Measurements from ENCODE around the gene KCND2.
"Not testable (repeated sequence)": the region's sequence is repeated elsewhere in the genome, so short reads cannot be mapped to it uniquely, and the experiment has no call there.

Gene KCND2

DNA sequence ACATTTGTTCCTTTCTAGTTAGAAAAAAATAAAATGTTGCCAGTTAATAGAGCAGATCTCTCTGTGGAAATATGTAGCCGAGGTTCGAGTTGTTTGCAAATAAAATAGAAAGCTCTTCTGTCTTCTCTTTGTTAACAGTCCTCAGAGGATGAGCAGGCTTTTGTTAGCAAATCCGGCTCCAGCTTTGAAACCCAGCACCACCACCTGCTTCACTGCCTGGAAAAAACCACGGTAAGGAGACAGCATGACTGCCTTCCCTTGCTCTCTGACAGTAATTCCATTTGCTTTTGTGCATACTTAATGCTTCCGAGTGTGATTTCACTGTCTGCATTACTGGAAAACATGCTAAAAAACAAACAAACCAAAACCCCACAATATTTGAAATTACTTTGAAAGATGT lies 469.4 kb downstream of the KCND2 start:
- H3K4me3 ChIP-seq (ENCODE audit: low read depth, low read length) = no peak overlapping the region
- TF ChIP-seq, protein P1, sequence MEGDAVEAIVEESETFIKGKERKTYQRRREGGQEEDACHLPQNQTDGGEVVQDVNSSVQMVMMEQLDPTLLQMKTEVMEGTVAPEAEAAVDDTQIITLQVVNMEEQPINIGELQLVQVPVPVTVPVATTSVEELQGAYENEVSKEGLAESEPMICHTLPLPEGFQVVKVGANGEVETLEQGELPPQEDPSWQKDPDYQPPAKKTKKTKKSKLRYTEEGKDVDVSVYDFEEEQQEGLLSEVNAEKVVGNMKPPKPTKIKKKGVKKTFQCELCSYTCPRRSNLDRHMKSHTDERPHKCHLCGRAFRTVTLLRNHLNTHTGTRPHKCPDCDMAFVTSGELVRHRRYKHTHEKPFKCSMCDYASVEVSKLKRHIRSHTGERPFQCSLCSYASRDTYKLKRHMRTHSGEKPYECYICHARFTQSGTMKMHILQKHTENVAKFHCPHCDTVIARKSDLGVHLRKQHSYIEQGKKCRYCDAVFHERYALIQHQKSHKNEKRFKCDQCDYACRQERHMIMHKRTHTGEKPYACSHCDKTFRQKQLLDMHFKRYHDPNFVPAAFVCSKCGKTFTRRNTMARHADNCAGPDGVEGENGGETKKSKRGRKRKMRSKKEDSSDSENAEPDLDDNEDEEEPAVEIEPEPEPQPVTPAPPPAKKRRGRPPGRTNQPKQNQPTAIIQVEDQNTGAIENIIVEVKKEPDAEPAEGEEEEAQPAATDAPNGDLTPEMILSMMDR (IDR thresholded peaks at IDR 0.05; ENCODE audit: control insufficient read depth, extremely low read depth, insufficient read depth) = no peak
- DNase-seq (ENCODE audit: low read depth) = no peak

DNA sequence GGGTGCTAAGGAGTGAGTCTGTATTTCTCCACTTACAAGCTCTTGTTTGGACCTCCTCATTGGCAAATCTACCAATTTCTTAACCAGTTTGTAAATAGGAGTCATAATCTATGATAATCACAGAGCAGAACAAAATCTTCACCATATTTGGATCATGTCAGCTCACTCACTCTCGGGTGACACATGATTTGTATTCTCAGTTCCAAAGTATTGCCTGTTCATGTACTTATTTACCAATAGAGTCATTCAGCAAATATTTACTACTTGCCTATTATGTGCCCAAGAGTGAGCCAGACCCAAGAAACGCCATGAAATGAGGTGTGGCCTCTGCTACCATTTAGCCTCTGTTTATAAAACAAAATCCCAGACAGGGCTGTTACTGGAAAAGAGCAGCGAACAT lies 470.2 kb downstream of the KCND2 start:
- peak; percentile 71 for DNase-seq (ENCODE audit: low read depth)
- TF ChIP-seq, protein P1 (IDR thresholded peaks at IDR 0.05; ENCODE audit: control insufficient read depth, extremely low read depth, insufficient read depth) = no peak
- no peak overlapping the region for H3K4me3 ChIP-seq (ENCODE audit: low read depth, low read length)

DNA sequence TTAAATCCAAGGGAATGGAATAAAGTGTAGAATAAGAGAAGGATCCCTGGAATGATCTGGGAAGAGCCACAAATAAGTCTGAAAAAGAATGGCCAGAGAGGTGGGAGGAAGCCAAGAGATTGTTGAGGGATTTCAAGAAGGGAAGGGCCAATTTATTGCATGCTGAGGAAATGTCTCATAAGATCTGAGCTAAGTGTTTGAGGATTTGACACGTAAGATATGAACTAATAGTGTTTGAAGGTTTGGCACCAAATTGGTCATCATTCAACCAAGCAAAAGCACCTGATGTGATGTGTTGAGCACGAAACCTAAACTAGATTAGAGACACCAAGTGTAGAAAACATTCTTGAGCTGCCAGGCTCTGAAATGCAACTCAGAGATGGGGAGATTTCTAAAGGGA lies 487.1 kb downstream of the KCND2 start:
- H3K4me3 ChIP-seq (ENCODE audit: low read depth, low read length) = no peak overlapping the region
- TF ChIP-seq, protein P1 (IDR thresholded peaks at IDR 0.05; ENCODE audit: control insufficient read depth, extremely low read depth, insufficient read depth) = no peak
- no peak for DNase-seq (ENCODE audit: low read depth)

DNA sequence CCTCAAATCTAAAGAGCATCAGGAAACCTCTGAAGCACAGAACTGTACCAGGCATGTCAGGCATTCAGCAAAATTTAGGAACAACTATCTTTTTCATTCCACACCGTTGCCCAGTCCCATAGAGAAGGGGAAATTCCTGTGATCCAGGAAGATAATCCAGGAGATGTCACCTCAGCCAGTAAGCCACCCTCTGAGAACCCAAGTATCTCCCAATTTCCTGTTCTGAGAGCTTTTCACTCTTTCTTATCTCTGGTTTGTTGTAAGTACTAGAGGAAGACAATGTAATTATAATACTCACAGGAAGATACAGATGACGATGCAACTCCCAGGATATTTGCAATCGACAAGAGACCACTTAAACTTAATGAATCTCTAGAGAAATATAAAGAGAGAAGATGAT lies 487.9 kb downstream of the KCND2 start:
- TF ChIP-seq, protein P1 (IDR thresholded peaks at IDR 0.05; ENCODE audit: control insufficient read depth, extremely low read depth, insufficient read depth) = no peak

DNA sequence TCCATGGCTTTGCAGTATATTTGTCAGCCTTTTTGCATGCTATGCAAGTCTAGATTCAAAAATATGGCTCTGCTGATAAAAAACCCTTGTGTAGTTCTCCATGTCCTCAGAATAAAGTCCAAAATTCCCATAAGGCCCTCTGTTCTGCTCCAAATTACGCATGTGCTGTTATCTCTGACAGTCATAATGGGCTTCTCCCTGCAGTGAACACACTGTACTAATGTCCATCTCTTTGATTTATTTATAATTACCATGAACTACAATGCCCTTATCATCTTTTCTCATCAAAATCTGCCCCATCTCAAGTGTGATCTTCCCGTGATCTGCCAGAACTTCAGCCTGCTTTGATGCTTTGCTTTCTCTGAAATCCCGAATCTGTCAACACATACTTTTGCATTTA lies 497.2 kb downstream of the KCND2 start:
- no peak for DNase-seq (ENCODE audit: low read depth)
- TF ChIP-seq, protein P1 (IDR thresholded peaks at IDR 0.05; ENCODE audit: control insufficient read depth, extremely low read depth, insufficient read depth) = no peak
- H3K4me3 ChIP-seq (ENCODE audit: low read depth, low read length) = no peak overlapping the region

More for the DNA sequence above, 487.9 kb downstream of the KCND2 start:
- no peak for DNase-seq (ENCODE audit: low read depth)
- H3K4me3 ChIP-seq (ENCODE audit: low read depth, low read length) = no peak overlapping the region

DNA sequence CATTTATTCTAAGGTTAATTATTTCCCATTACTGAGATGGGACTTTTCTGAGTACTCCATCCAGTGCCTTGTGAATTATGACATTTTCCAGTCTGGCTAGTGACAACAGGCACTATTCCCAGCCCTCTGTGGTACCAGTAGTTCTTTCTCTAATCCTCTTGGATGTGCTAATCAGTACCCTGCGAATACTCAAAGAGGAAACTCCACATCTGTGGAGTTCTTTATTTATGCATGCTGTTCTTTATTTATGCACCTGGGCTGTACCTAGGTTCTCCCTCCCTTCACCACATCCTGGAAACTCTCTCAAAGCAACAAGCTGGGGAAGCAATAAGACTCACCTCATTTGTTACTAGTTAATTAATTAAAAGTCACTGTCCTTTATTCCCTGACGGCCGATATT lies 501.5 kb downstream of the KCND2 start:
- TF ChIP-seq, protein P1 (IDR thresholded peaks at IDR 0.05; ENCODE audit: control insufficient read depth, extremely low read depth, insufficient read depth) = no peak
- DNase-seq (ENCODE audit: low read depth) = no peak
- H3K4me3 ChIP-seq (ENCODE audit: low read depth, low read length) = no peak overlapping the region

DNA sequence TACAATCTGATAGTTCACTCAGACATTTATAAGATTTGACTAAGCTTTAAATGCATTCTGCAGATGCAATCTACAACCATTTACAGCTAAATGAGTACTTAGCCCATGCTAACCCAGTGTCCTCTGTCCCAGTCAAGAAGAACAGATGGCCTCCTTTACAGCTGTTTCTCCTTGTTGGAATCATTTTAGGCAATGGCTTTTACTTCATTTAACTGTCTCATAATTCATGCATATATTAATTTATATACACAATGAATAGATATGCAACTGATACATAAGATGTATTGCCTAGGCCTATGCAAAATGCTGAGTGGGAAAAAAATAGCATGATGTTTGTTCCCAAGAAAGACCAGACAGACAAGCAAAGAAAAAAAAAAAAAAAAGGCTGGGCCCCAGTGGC lies 502.8 kb downstream of the KCND2 start:
- no peak for DNase-seq (ENCODE audit: low read depth)
- TF ChIP-seq, protein P1 (IDR thresholded peaks at IDR 0.05; ENCODE audit: control insufficient read depth, extremely low read depth, insufficient read depth) = no peak

DNA sequence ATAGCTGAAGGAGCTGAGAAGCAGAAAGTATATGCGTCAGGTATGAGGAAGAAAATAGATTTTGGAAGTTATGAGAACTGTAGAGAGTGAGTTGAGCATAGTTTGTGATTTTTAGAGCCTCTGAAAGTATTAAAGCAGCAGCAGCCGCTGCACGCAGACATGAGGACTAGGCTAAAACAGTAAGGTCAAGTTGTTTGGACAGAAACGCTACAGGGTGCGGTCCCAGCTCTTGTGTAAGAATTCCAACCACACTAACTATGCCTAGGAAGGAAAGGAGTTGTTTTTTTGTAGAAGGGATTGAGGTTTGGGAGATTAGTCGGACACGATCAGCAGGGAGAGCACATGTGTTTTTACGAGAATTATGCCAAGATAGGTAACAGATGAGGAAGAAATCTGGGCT lies 506.1 kb downstream of the KCND2 start:
- H3K4me3 ChIP-seq (ENCODE audit: low read depth, low read length); DNase-seq (ENCODE audit: low read depth): not testable (repeated sequence)

More for the DNA sequence above, 502.8 kb downstream of the KCND2 start:
- no peak overlapping the region for H3K4me3 ChIP-seq (ENCODE audit: low read depth, low read length)

DNA sequence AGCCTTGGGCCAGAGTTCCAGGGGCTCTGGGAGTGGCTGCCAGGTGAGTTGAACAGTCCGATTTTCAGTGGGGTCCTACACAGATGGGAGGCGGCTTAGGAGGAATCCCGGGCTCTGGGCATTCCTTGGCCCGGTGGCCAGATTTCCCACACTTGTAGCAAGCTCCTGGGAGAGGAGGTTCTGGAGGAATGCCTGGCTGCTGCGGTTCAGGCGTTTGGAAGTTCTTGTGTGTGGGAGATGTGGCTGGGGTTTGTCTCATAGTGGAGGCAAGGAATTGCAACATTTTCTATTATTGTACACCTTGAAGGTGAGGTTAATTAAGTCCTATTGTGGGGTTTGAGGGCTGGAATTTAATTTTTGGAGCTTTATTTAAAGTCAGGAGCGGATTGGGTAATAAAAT lies 507.5 kb downstream of the KCND2 start:
- not testable (repeated sequence) for DNase-seq (ENCODE audit: low read depth); H3K4me3 ChIP-seq (ENCODE audit: low read depth, low read length)

All from LNCaP clone FGC (cell line).